CD4-positive, alpha-beta memory T cell (primary cell): ENCODE results near the gene RNF144A. TPM values are rescaled to one million over a fixed set of nuclear protein-coding genes. Genes with fewer than 3 reads are reported as not detected.

Source experiments
- CTCF ChIA-PET: fragments of 350-600 bp; sonication (Branson Sonifier 250); formaldehyde crosslinking; loops from one replicate; lab custom pipeline; 2021; ENCODE audit warnings: inconsistent platforms; ENCODE audit not compliant: partially characterized antibody; lab: Charles Lee
- POLR2A ChIA-PET: fragments of 350-600 bp; sonication (Branson Sonifier 250); formaldehyde crosslinking; loops from one replicate; lab custom pipeline; 2021; ENCODE audit not compliant: partially characterized antibody; lab: Charles Lee
- DNase-seq, 5 donors: peaks; one replicate each; pipeline versions ENCODE4 v3.0.0 to v3.0.0-alpha.2; 2020 to 2022; ENCODE audit warnings: mixed read lengths in 1 of 5
- H3K27ac ChIP-seq: one replicate; pipeline ENCODE4 v1.7.0; 2013; ENCODE audit warnings: low read depth, low read length
- H3K27me3 ChIP-seq: 2 replicates; pipeline ENCODE4 v1.7.0; 2013; ENCODE audit warnings: mild to moderate bottlenecking, low read length, moderate library complexity; ENCODE audit not compliant: insufficient read depth
- H3K36me3 ChIP-seq: 2 replicates; pipeline ENCODE4 v1.7.0; 2013; ENCODE audit warnings: mild to moderate bottlenecking, low read length, moderate library complexity; ENCODE audit not compliant: insufficient read depth
- H3K4me1 ChIP-seq: 2 replicates; pipeline ENCODE4 v1.7.0; 2013; ENCODE audit warnings: mild to moderate bottlenecking, low read length, moderate library complexity; ENCODE audit not compliant: insufficient read depth
- H3K4me3 ChIP-seq, 2 donors: one replicate each; pipeline ENCODE4 v1.7.0; 2013; ENCODE audit warnings: low read length in 2 of 2, mild to moderate bottlenecking in 1 of 2
- H3K9me3 ChIP-seq, 2 donors: one replicate each; pipeline ENCODE4 v1.7.0; 2013; ENCODE audit warnings: low read length in 2 of 2, control low read depth in 1 of 2; ENCODE audit not compliant: control insufficient read depth in 1 of 2
- H3K27ac Mint-ChIP-seq, 7 donors: one replicate each; pipeline ENCODE4 v1.8.0; 2020 to 2021; ENCODE audit warnings: mixed read lengths in 7 of 7, mild to moderate bottlenecking in 6 of 7, inconsistent platforms in 3 of 7, moderate library complexity in 3 of 7
- H3K27me3 Mint-ChIP-seq, 2 donors: one replicate each; pipeline ENCODE4 v1.8.0; 2020 to 2021; ENCODE audit warnings: mixed read lengths in 2 of 2
- H3K36me3 Mint-ChIP-seq, 2 donors: one replicate each; pipeline ENCODE4 v1.8.0; 2020 to 2021; ENCODE audit warnings: mixed read lengths in 2 of 2, inconsistent platforms in 1 of 2, mild to moderate bottlenecking in 1 of 2
- H3K4me1 Mint-ChIP-seq, 4 donors: one replicate each; pipeline ENCODE4 v1.8.0; 2020 to 2021; ENCODE audit warnings: mixed read lengths in 4 of 4, mild to moderate bottlenecking in 1 of 4
- H3K4me3 Mint-ChIP-seq, 8 donors: one replicate each; pipeline ENCODE4 v1.8.0; 2020 to 2021; ENCODE audit warnings: mixed read lengths in 8 of 8, mild to moderate bottlenecking in 7 of 8, moderate library complexity in 6 of 8, inconsistent platforms in 3 of 8
- H3K9me3 Mint-ChIP-seq, 8 donors: one replicate each; pipeline ENCODE4 v1.8.0; 2020 to 2021; ENCODE audit warnings: mixed read lengths in 8 of 8, mild to moderate bottlenecking in 5 of 8, inconsistent platforms in 3 of 8, moderate library complexity in 1 of 8
- intact Hi-C: fragments of 100-400 bp; cut with micrococcal nuclease; formaldehyde crosslinking; loops from one replicate; pipeline ENCODE4 v1.15.1; 2023
- polyA plus RNA-seq, 2 donors: library from polyadenylated mRNA; unstranded; fragments of 300-500 nt; fragmentation: Illumina TruSeq; gene quantifications; one replicate each; pipeline ENCODE4 v1.2.3, GENCODE V29; 2021
- total RNA-seq, 2 experiments: library from RNA; stranded (reverse); gene quantifications; one replicate each; pipeline ENCODE4 v1.2.3, GENCODE V29; 2021

RNF144A gene
- total and polyA plus RNA-seq, 4 experiments from 2014 or later, result 3.9 to 41.1 (median 23.8) TPM

DNA sequence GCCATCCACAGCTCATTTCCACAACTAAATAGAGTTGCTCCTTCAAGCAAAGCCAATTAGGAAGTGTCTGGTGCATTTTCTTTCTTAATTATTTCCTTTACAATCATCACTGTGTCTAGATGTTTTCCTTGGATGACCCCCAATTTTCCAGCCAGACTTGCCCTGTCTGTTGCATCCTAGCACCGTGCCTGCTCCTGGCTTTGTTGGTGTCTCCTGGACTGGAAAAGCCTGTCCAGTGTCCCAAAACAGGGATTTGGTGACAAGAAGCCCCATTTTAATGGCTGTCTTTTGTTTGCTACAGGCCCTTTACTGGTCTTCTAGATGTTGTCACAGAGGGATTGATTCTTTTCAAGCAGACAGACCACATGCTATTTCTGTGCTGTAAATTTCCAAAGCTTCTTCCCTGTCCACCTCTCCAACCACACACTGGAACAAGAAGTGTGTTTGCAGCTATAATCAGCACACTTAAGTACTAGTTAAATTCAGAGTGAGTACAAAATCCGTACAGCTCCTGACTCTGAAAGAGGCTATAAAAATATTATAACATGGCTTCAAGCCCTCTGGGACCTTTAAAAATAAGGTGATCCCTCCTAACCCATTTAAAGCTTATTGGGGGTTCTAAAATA lies 38.4 kb downstream of the RNF144A start:
- intact Hi-C loops, result loop anchor here (1.0 to 10.0 kb wide), 2 partner anchors 10 to 61 kb away; no protein-coding TSS in a partner anchor
- no peak overlapping the region for H3K27ac ChIP-seq
- Mint-ChIP-seq H3K36me3 (peaks cover 5 to 25% of the 10 kb centered on the region in 2 donors), H3K9me3 (no peaks in the 10 kb centered on the region), H3K4me1 (peaks cover 18 to 46% (median 25%) of the 10 kb centered on the region in 4 donors), H3K27ac (peak overlapping the region in 2 of 7 donors; percentile 23 to 53), H3K27me3 (no peaks in the 10 kb centered on the region), H3K4me3 (no peak overlapping the region)
- CTCF ChIA-PET, result interaction anchor here (1.1 kb wide), 1 partner anchor 9 kb away, joined by 3 read pairs; no protein-coding TSS in a partner anchor
- H3K9me3 ChIP-seq, result no peaks in the 10 kb centered on the region
- no peaks in the 10 kb centered on the region for H3K4me1 ChIP-seq
- H3K27me3 ChIP-seq, result no peaks in the 10 kb centered on the region
- POLR2A ChIA-PET, result no interaction called here
- no peak overlapping the region for H3K4me3 ChIP-seq
- DNase-seq, result no peak
- no peaks in the 10 kb centered on the region for H3K36me3 ChIP-seq

- H3K27ac ChIP-seq, result no peak overlapping the region
- no peaks in the 10 kb centered on the region for H3K36me3 ChIP-seq
- ChIA-PET CTCF (no interaction called here), POLR2A (no interaction called here)
- H3K27me3 Mint-ChIP-seq, result no peaks in the 10 kb centered on the region
- peaks cover 5 to 28% of the 10 kb centered on the region in 2 donors for H3K36me3 Mint-ChIP-seq
- DNase-seq, result no peak
- no peak overlapping the region for H3K4me3 Mint-ChIP-seq
- no peaks in the 10 kb centered on the region for H3K4me1 ChIP-seq
- no peaks in the 10 kb centered on the region for H3K27me3 ChIP-seq
- H3K4me1 Mint-ChIP-seq, result peaks cover 17 to 50% (median 25%) of the 10 kb centered on the region in 4 donors
- intact Hi-C loops, result loop anchor here (10.0 kb wide), 1 partner anchor 62 kb away; no protein-coding TSS in a partner anchor
- no peak overlapping the region for H3K4me3 ChIP-seq
- no peaks in the 10 kb centered on the region for H3K9me3 Mint-ChIP-seq
- H3K9me3 ChIP-seq, result no peaks in the 10 kb centered on the region
- H3K27ac Mint-ChIP-seq, result peak overlapping the region in 1 of 7 donors; percentile 21
Measured at GRCh38 chr2:6956566-6956965, 39.4 kb downstream of the RNF144A start.

DNA sequence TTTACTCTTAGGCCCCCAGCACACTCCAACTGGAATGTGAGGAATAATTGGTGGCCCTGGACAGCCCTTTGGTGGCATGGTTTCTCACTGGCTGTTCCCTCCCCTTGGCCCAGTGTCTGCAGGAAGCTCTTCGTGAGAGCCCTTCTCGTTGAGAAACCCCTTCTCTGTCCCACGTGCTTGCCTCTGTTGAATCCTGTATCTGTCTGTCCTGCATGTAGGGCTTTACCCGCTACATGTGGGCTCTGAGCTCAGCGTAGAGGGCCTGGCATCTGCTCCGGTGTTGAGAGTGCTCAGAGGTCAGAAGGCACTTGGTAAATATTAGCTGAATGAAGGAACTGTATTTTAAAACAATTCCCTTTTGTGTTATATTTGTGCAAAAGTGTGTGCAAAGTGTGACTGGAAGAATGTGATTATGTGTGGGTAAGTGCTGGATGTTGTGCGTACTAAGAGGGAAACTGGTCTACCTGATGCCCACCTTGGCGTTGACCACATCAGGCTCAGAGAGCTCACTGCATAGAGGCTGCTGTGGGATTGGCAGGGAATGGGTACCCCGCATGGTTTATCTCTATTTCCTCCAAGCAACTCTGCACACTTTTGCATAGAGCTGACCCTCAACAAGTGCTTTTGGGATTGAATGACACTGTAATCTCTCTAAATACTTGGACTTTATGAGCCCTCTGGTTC lies 40.0 kb downstream of the RNF144A start:
- ChIA-PET CTCF (interaction anchor here (1.0 to 1.2 kb wide), 2 partner anchors 57 to 60 kb away, joined by 4 read pairs; no protein-coding TSS in a partner anchor), POLR2A (no interaction called here)
- no peaks in the 10 kb centered on the region for H3K9me3 ChIP-seq
- H3K36me3 ChIP-seq, result no peaks in the 10 kb centered on the region
- no peak for DNase-seq
- Mint-ChIP-seq H3K9me3 (no peaks in the 10 kb centered on the region), H3K36me3 (peaks cover 8 to 28% of the 10 kb centered on the region in 2 donors), H3K4me3 (no peak overlapping the region), H3K27me3 (no peaks in the 10 kb centered on the region), H3K27ac (peak overlapping the region in 1 of 7 donors; percentile 26), H3K4me1 (peaks cover 20 to 52% (median 29%) of the 10 kb centered on the region in 4 donors)
- H3K4me3 ChIP-seq, result no peak overlapping the region
- H3K4me1 ChIP-seq, result no peaks in the 10 kb centered on the region
- intact Hi-C loops, result loop anchor here (10.0 kb wide), 1 partner anchor 62 kb away; no protein-coding TSS in a partner anchor
- no peak overlapping the region for H3K27ac ChIP-seq
- no peaks in the 10 kb centered on the region for H3K27me3 ChIP-seq

DNA sequence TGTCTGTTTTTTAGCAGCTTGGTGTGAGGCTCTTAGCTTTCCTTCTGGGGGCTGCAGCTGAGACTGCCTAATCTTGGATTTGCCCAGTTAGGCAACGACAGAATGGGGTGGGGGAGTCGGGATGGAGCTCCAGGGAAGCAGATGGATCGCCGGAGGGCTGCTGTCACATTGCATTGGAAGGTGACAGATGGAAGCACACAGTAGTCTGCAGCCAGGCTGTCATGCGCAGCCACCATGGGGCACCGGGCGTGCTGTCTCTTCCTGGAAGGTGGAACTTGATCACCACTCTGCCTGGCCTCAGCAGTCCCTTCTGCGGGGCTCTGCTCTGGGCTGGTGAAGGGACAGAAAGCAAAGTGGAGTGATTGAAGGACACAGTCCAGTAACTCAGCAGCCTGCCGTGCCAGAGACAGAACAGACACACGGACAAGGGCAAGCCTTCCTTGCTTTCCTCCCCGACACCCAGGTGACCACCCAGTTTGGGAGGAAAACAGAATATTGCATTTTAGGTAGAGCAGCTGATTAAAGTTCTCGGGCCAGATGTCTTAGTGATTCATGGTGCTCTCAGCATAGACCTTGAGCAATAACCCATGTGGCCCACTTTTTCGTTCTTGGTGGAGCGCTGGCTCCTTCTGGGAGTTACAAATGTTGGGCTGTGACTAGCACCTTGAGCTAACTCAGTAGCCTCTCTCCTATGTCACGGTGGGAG lies 40.9 kb downstream of the RNF144A start:
- Mint-ChIP-seq H3K27ac (peak overlapping the region in 1 of 7 donors; percentile 20), H3K4me3 (no peak overlapping the region), H3K4me1 (peaks cover 20 to 57% (median 34%) of the 10 kb centered on the region in 4 donors), H3K9me3 (no peaks in the 10 kb centered on the region), H3K27me3 (no peaks in the 10 kb centered on the region), H3K36me3 (peaks cover 11 to 35% of the 10 kb centered on the region in 2 donors)
- no peak overlapping the region for H3K4me3 ChIP-seq
- no peaks in the 10 kb centered on the region for H3K9me3 ChIP-seq
- no peaks in the 10 kb centered on the region for H3K4me1 ChIP-seq
- ChIA-PET CTCF (interaction anchor here (1.0 to 1.2 kb wide), 2 partner anchors 56 to 61 kb away, joined by 4 read pairs; no protein-coding TSS in a partner anchor), POLR2A (no interaction called here)
- H3K27me3 ChIP-seq, result no peaks in the 10 kb centered on the region
- no peak for DNase-seq
- no peaks in the 10 kb centered on the region for H3K36me3 ChIP-seq
- H3K27ac ChIP-seq, result no peak overlapping the region
- intact Hi-C loops, result loop anchor here (10.0 kb wide), 1 partner anchor 63 kb away; no protein-coding TSS in a partner anchor

DNA sequence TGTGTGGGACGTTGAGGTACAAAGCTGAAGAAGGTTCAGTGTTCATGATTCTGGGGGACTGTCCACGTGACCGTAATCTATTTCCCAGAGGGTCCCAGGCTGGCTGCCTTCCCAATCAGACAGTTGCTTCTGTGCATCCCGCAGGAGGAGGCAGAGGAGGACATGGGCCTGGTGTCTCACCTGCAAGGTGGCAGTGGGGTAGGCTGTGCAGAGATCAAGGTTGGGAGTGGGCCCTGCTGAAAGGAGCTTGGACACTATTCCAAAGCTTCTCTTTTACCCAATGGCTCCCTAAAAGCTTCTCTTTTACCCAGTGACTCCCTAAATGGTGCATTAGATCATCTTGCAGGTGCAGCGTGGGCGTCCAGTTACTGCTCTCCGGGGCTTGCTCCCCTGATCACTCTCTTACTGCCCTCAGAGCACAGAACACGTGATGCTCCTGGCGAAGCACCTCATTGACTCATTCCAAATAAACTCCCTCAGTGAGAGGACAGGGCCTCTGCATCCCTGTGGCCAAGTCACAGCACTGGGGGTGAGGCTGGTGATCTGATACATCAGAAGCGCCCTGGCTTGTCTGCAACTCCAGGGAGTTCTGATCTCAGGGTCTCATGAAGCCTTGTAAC lies 41.5 kb downstream of the RNF144A start:
- Mint-ChIP-seq H3K9me3 (no peaks in the 10 kb centered on the region), H3K4me3 (no peak overlapping the region), H3K27me3 (no peaks in the 10 kb centered on the region), H3K36me3 (peaks cover 11 to 41% of the 10 kb centered on the region in 2 donors), H3K4me1 (peaks cover 22 to 63% (median 34%) of the 10 kb centered on the region in 4 donors), H3K27ac (peak overlapping the region in 4 of 7 donors; percentile 15 to 59 (median 20))
- Histone ChIP-seq H3K27me3 (no peaks in the 10 kb centered on the region), H3K4me3 (no peak overlapping the region), H3K27ac (no peak overlapping the region), H3K4me1 (no peaks in the 10 kb centered on the region), H3K9me3 (no peaks in the 10 kb centered on the region), H3K36me3 (no peaks in the 10 kb centered on the region)
- no peak for DNase-seq
- intact Hi-C loops, result loop anchor here (10.0 kb wide), 1 partner anchor 64 kb away; no protein-coding TSS in a partner anchor
- ChIA-PET CTCF (interaction anchor here (1.2 kb wide), 1 partner anchor 56 kb away, joined by 4 read pairs; no protein-coding TSS in a partner anchor), POLR2A (no interaction called here)

GRCh38 chr2:6959751-6960150 lies 42.5 kb downstream of the RNF144A start:
- Histone ChIP-seq H3K27me3 (no peaks in the 10 kb centered on the region), H3K27ac (no peak overlapping the region), H3K4me3 (no peak overlapping the region), H3K4me1 (no peaks in the 10 kb centered on the region), H3K36me3 (no peaks in the 10 kb centered on the region), H3K9me3 (no peaks in the 10 kb centered on the region)
- Mint-ChIP-seq H3K4me1 (peaks cover 22 to 65% (median 33%) of the 10 kb centered on the region in 4 donors), H3K27ac (peak overlapping the region in 2 of 7 donors; percentile 10 to 46), H3K36me3 (peaks cover 12 to 43% of the 10 kb centered on the region in 2 donors), H3K27me3 (no peaks in the 10 kb centered on the region), H3K4me3 (no peak overlapping the region), H3K9me3 (no peaks in the 10 kb centered on the region)
- intact Hi-C loops, result loop anchor here (10.0 kb wide), 1 partner anchor 65 kb away; no protein-coding TSS in a partner anchor
- CTCF ChIA-PET, result no interaction called here
- POLR2A ChIA-PET, result no interaction called here
- DNase-seq, result no peak
